OCI-LY7 (cell line): ENCODE results near the gene TRIM37. TPM values are rescaled to one million over a fixed set of nuclear protein-coding genes. Genes with fewer than 3 reads are reported as not detected.
"Not testable (repeated sequence)": the region's sequence is repeated elsewhere in the genome, so short reads cannot be mapped to it uniquely, and the experiment has no call there.

ENCODE experiments used
- BruUV-seq: library from RNA; stranded (reverse); fragments of 400-500 nt; replicated peaks from 2 replicates; lab custom pipeline; 2021; lab: Mats Ljungman, UMichigan
- CTCF ChIA-PET: fragments of 300-600 bp; sonication (Branson Sonifier 250); formaldehyde crosslinking; loops from one replicate; lab custom pipeline; 2022; ENCODE audit warnings: antibody characterized with exemption; ENCODE audit not compliant: unreplicated experiment; lab: Charles Lee
- POLR2A ChIA-PET: fragments of 300-600 bp; sonication (Branson Sonifier 250); formaldehyde crosslinking; loops from one replicate; lab custom pipeline; 2022; ENCODE audit warnings: antibody characterized with exemption; lab: Charles Lee
- DNase-seq: peaks from one replicate; pipeline ENCODE4 v3.0.0-alpha.2; 2015; ENCODE audit warnings: low spot score
- H2AFZ ChIP-seq: fragments of 200-600 bp; sonication (generic), shearing (Covaris generic); 2 replicates; pipeline ENCODE4 v1.6.1; 2014; ENCODE audit warnings: mild to moderate bottlenecking, antibody characterized with exemption, low read length, moderate library complexity
- H3K27ac ChIP-seq: fragments of 200-600 bp; sonication (generic); 2 replicates; pipeline ENCODE4 v1.5.1; 2014; ENCODE audit warnings: mixed run types, low read depth, mild to moderate bottlenecking, moderate library complexity, low read length, inconsistent platforms; ENCODE audit not compliant: poor library complexity, severe bottlenecking
- H3K36me3 ChIP-seq: fragments of 200-600 bp; sonication (generic); 2 replicates; pipeline ENCODE4 v1.6.1; 2014; ENCODE audit warnings: mild to moderate bottlenecking, antibody characterized with exemption, low read length, moderate library complexity, mixed read lengths; ENCODE audit not compliant: insufficient read depth
- H3K4me1 ChIP-seq: fragments of 200-600 bp; sonication (generic); 2 replicates; pipeline ENCODE4 v1.5.1; 2014; ENCODE audit warnings: mild to moderate bottlenecking, low read length; ENCODE audit not compliant: insufficient read depth, poor library complexity, severe bottlenecking
- H3K4me2 ChIP-seq: fragments of 200-600 bp; sonication (generic); 2 replicates; pipeline ENCODE4 v1.6.1; 2014; ENCODE audit warnings: mild to moderate bottlenecking, low read length
- H3K4me3 ChIP-seq: fragments of 200-600 bp; sonication (generic); 2 replicates; pipeline ENCODE4 v1.5.1; 2014; ENCODE audit warnings: mild to moderate bottlenecking, low read depth, low read length; ENCODE audit not compliant: poor library complexity, severe bottlenecking
- H3K79me2 ChIP-seq: fragments of 200-600 bp; sonication (generic); 2 replicates; pipeline ENCODE4 v1.6.1; 2016; ENCODE audit warnings: low read depth, mild to moderate bottlenecking, low read length, moderate library complexity, mixed read lengths; ENCODE audit not compliant: insufficient read depth
- H3K9me2 ChIP-seq: fragments of 200-600 bp; sonication (generic); 2 replicates; pipeline ENCODE4 v1.6.1; 2016; ENCODE audit warnings: mild to moderate bottlenecking, low read length, mixed read lengths; ENCODE audit not compliant: insufficient read depth
- H3K9me3 ChIP-seq: fragments of 200-600 bp; sonication (generic); 2 replicates; pipeline ENCODE4 v1.6.1; 2014; ENCODE audit warnings: mild to moderate bottlenecking, mixed run types, low read length, mixed read lengths
- H4K20me1 ChIP-seq: fragments of 200-600 bp; sonication (generic); 2 replicates; pipeline ENCODE4 v1.6.1; 2014; ENCODE audit warnings: mild to moderate bottlenecking, antibody characterized with exemption, low read length, moderate library complexity, mixed read lengths; ENCODE audit not compliant: insufficient read depth
- EZH2phosphoT487 ChIP-seq: fragments of 200-600 bp; sonication (generic); IDR thresholded peaks from 2 replicates; pipeline ENCODE4 v1.6.1; 2018; ENCODE audit warnings: low read depth, borderline replicate concordance, mild to moderate bottlenecking, mixed run types, antibody characterized with exemption, low read length, moderate library complexity, mixed read lengths
- intact Hi-C: fragments of 100-400 bp; cut with micrococcal nuclease; formaldehyde crosslinking; loops from one replicate; pipeline ENCODE4 v1.10.0; 2022; ENCODE audit not compliant: unreplicated experiment
- total RNA-seq, 2 experiments: library from RNA; depleted of rRNA in 1 of 2; stranded (reverse); fragments of >200 nt in 1 of 2; shearing (Covaris generic) in 1 of 2; gene quantifications; 2 replicates each; pipeline ENCODE4 v1.2.3, GENCODE V29; 2014 to 2022
- TF ChIP-seq, protein P1 (sequence below): fragments of 200-600 bp; sonication (generic); conservative IDR thresholded peaks from 2 replicates; pipeline ENCODE4 v1.5.1; 2014; ENCODE audit warnings: mild to moderate bottlenecking, antibody characterized with exemption, low read length, moderate library complexity, mixed read lengths

Gene TRIM37
- total RNA-seq, 2 experiments from 2014 or later = 27.9 to 35.4 TPM

DNA sequence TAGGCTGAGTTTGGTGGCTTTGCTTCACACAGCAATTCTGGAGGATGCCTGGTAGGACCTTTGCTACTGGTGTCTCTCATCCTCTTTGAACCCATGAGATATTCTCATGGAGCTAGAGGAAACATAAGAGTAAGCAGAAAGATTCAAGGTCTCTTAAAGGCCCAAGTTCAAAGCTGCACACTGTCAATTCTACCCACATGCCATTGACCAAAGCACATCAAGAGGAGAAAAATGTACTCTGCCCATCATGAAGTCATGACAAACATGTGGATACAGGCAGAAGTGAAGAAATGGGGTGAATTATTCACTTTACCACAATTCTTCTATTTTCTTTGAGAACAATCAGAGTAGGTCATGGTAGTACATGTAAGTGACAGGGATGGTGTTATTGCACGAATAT is 35.2 kb upstream of the TRIM37 start:
- BruUV-seq = no TSS peak
- Histone ChIP-seq H3K27ac (no peak overlapping the region), H2AFZ (no peak overlapping the region), H3K79me2 (peaks cover 98% of the 10 kb centered on the region), H3K4me3 (no peak overlapping the region), H3K4me1 (no peaks in the 10 kb centered on the region), H3K4me2 (no peak overlapping the region), H4K20me1 (peaks cover 21% of the 10 kb centered on the region), H3K9me3 (no peaks in the 10 kb centered on the region), H3K9me2 (no peaks in the 10 kb centered on the region), H3K36me3 (peaks cover 52% of the 10 kb centered on the region)
- no peak for DNase-seq
- intact Hi-C loops = no loop called here
- TF ChIP-seq, protein P1, sequence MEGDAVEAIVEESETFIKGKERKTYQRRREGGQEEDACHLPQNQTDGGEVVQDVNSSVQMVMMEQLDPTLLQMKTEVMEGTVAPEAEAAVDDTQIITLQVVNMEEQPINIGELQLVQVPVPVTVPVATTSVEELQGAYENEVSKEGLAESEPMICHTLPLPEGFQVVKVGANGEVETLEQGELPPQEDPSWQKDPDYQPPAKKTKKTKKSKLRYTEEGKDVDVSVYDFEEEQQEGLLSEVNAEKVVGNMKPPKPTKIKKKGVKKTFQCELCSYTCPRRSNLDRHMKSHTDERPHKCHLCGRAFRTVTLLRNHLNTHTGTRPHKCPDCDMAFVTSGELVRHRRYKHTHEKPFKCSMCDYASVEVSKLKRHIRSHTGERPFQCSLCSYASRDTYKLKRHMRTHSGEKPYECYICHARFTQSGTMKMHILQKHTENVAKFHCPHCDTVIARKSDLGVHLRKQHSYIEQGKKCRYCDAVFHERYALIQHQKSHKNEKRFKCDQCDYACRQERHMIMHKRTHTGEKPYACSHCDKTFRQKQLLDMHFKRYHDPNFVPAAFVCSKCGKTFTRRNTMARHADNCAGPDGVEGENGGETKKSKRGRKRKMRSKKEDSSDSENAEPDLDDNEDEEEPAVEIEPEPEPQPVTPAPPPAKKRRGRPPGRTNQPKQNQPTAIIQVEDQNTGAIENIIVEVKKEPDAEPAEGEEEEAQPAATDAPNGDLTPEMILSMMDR = no peak
- ChIA-PET POLR2A (interaction anchor here (0.7 kb wide), 1 partner anchor 97 kb away, joined by 3 read pairs; no protein-coding TSS in a partner anchor), CTCF (no interaction called here)

DNA sequence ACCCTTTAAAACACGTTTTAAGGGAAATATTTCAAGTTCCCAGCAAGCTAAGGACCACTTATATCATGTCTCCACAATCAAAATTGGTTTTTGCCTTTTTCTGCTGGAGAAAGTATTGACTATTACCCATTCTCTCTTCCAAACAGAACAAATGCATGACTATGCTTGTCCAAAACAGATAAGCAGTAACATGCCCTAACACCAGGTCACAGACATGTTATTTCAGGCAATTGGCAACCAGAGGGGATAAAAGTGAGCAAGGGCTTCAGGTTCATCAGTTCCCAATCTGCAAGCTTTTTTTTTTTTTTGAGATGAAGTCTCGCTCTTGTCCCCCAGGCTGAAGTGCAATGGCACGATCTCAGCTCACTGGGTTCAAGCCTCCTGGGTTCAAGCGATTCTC is 33.3 kb upstream of the TRIM37 start:
- Histone ChIP-seq H3K27ac (no peak overlapping the region), H3K4me2 (no peak overlapping the region), H3K9me3 (no peaks in the 10 kb centered on the region), H3K79me2 (peaks cover 98% of the 10 kb centered on the region), H4K20me1 (peaks cover 16% of the 10 kb centered on the region; the same call in 1 of the 2 replicates), H3K9me2 (no peaks in the 10 kb centered on the region), H3K4me3 (no peak overlapping the region), H3K4me1 (no peaks in the 10 kb centered on the region), H2AFZ (no peak overlapping the region), H3K36me3 (peaks cover 35% of the 10 kb centered on the region)
- POLR2A ChIA-PET = interaction anchor here (0.7 kb wide), 1 partner anchor 57 kb away, joined by 6 read pairs; no protein-coding TSS in a partner anchor
- TF ChIP-seq, protein P1 = no peak
- TF ChIP-seq EZH2phosphoT487 = no peak
- DNase-seq = no peak
- intact Hi-C loops = no loop called here
- BruUV-seq = no TSS peak
- CTCF ChIA-PET = no interaction called here

DNA sequence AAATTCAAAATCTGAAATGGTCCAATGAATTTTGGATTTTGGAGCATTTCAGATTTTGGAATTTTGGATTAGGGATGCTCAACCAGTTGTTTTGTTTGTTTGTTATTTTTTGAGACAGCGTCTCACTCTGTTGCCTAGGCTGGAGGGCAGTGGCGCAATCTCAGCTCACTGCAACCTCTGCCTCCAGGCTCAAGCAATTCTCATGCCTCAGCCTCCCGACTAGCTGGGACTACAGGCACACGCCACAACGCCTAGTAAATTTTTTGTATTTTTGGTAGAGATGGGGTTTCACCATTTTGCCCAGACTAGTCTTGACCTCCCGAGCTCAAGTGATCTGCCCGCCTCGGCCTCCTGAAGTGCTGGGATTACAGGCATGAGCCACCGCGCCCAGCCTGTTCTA is 31.7 kb upstream of the TRIM37 start:
- H3K4me2 ChIP-seq, H3K9me2 ChIP-seq, POLR2A ChIA-PET, CTCF ChIA-PET, H2AFZ ChIP-seq, H3K9me3 ChIP-seq, H3K4me1 ChIP-seq, H3K4me3 ChIP-seq, intact Hi-C loops, DNase-seq, H3K27ac ChIP-seq, BruUV-seq: not testable (repeated sequence)
- peaks cover 25% of the 10 kb centered on the region for H4K20me1 ChIP-seq
- peaks cover 98% of the 10 kb centered on the region for H3K79me2 ChIP-seq
- peaks cover 27% of the 10 kb centered on the region for H3K36me3 ChIP-seq
